H1 (cell line): ENCODE results near the gene ACP2. TPM values are rescaled to one million over a fixed set of nuclear protein-coding genes. Genes with fewer than 3 reads are reported as not detected.

Experiments used
- CTCF ChIA-PET: fragments of 300-600 bp; sonication (Branson Sonifier 250); formaldehyde crosslinking; loops from one replicate; lab custom pipeline; 2021; ENCODE audit not compliant: partially characterized antibody; lab: Charles Lee
- POLR2A ChIA-PET: fragments of 300-600 bp; sonication (Branson Sonifier 250); formaldehyde crosslinking; loops from one replicate; lab custom pipeline; 2021; ENCODE audit warnings: inconsistent platforms; ENCODE audit not compliant: partially characterized antibody; lab: Charles Lee
- DNase-seq, 2 experiments: peaks; one replicate each; pipeline versions ENCODE4 v3.0.0 to v3.0.0-alpha.2; 2010 to 2022; ENCODE audit warnings: low spot score in 2 of 2, low read depth in 1 of 2, mixed read lengths in 1 of 2
- FAIRE-seq: peaks from 2 replicates; lab custom pipeline; 2011; peaks lifted over from hg19 to GRCh38; lab: Jason Lieb, UNC
- H2AFZ ChIP-seq: 2 replicates; pipeline ENCODE4 v1.8.1; 2012; ENCODE audit warnings: low read length, inconsistent platforms
- H2AK5ac ChIP-seq: 2 replicates; pipeline ENCODE4 v1.6.1; 2013; ENCODE audit warnings: low read depth, low read length
- H2BK120ac ChIP-seq: replicated peaks from 2 replicates; pipeline ENCODE3; 2013; ENCODE audit warnings: low read depth, low read length, inconsistent platforms
- H2BK12ac ChIP-seq: 2 replicates; pipeline ENCODE4 v1.6.1; 2013; ENCODE audit warnings: low read depth, low read length
- H2BK15ac ChIP-seq: 2 replicates; pipeline ENCODE4 v1.6.1; 2013; ENCODE audit warnings: low read length
- H2BK20ac ChIP-seq: 2 replicates; pipeline ENCODE4 v1.6.1; 2013; ENCODE audit warnings: low read length
- H2BK5ac ChIP-seq: 2 replicates; pipeline ENCODE4 v1.6.1; 2013; ENCODE audit warnings: low read depth, low read length
- H3K14ac ChIP-seq: 2 replicates; pipeline ENCODE4 v1.6.1; 2013; ENCODE audit warnings: inconsistent platforms; ENCODE audit not compliant: insufficient read length
- H3K18ac ChIP-seq: 2 replicates; pipeline ENCODE4 v1.6.1; 2013; ENCODE audit warnings: low read length; ENCODE audit errors: extremely low read depth
- H3K23ac ChIP-seq: 2 replicates; pipeline ENCODE4 v1.6.1; 2013; ENCODE audit warnings: inconsistent platforms; ENCODE audit not compliant: insufficient read length
- H3K23me2 ChIP-seq: 2 replicates; pipeline ENCODE4 v1.6.1; 2013; ENCODE audit warnings: low read depth, low read length
- H3K27ac ChIP-seq: 2 replicates; pipeline ENCODE4 v1.6.1; 2011; ENCODE audit warnings: low read depth, low read length, inconsistent platforms
- H3K27me3 ChIP-seq, 4 experiments: replicated peaks in 1 of 4; 1 replicate in 1 of 4; 2 replicates in 3 of 4; pipeline versions ENCODE4 v1.6.1 to v1.8.1; 2011 to 2013; ENCODE audit warnings: low read length in 3 of 4, mild to moderate bottlenecking in 3 of 4, inconsistent platforms in 2 of 4, mixed read lengths in 2 of 4, moderate library complexity in 1 of 4; ENCODE audit not compliant: control insufficient read depth in 3 of 4, insufficient read depth in 3 of 4; ENCODE audit errors: extremely low read depth in 1 of 4
- H3K36me3 ChIP-seq, 4 experiments: 2 replicates each; pipeline versions ENCODE4 v1.6.1 to v1.8.1; 2011 to 2013; ENCODE audit warnings: mild to moderate bottlenecking in 4 of 4, low read length in 3 of 4, moderate library complexity in 2 of 4, control low read depth in 1 of 4, inconsistent platforms in 1 of 4; ENCODE audit not compliant: insufficient read depth in 4 of 4, control insufficient read depth in 2 of 4
- H3K4ac ChIP-seq: replicated peaks from 2 replicates; pipeline ENCODE3; 2013; ENCODE audit warnings: low read length, low read depth, mixed read lengths, inconsistent platforms; ENCODE audit not compliant: insufficient read length
- H3K4me1 ChIP-seq, 4 experiments: replicated peaks in 1 of 4; 1 replicate in 1 of 4; 2 replicates in 3 of 4; pipeline versions ENCODE4 v1.6.1 to v1.8.1; 2011 to 2013; ENCODE audit warnings: low read length in 3 of 4, inconsistent platforms in 2 of 4, mixed read lengths in 1 of 4; ENCODE audit not compliant: insufficient read depth in 4 of 4, control insufficient read depth in 3 of 4
- H3K4me2 ChIP-seq, 2 experiments: 2 replicates each; pipeline versions ENCODE4 v1.6.1 to v1.8.1; 2011 to 2013; ENCODE audit warnings: low read depth in 2 of 2, low read length in 2 of 2, control low read depth in 1 of 2, inconsistent platforms in 1 of 2, mild to moderate bottlenecking in 1 of 2; ENCODE audit not compliant: insufficient read depth in 1 of 2
- H3K4me3 ChIP-seq, 4 experiments: fragments of 200-600, 300-600 bp in 1 of 4; sonication (generic), shearing (Covaris generic), sonication (Bioruptor Twin) in 1 of 4; 2 replicates each; pipeline versions ENCODE4 v1.5.1 to v1.8.1; 2011 to 2016; ENCODE audit warnings: low read length in 4 of 4, low read depth in 3 of 4, control low read depth in 2 of 4, inconsistent platforms in 2 of 4, mild to moderate bottlenecking in 2 of 4, mixed read lengths in 1 of 4, moderate library complexity in 1 of 4; ENCODE audit not compliant: insufficient read depth in 2 of 4; ENCODE audit errors: extremely low read depth in 1 of 4
- H3K56ac ChIP-seq: replicated peaks from 2 replicates; pipeline ENCODE3; 2013; ENCODE audit warnings: low read depth, mild to moderate bottlenecking, mixed read lengths, low read length, inconsistent platforms; ENCODE audit not compliant: insufficient read length
- H3K79me1 ChIP-seq: 2 replicates; pipeline ENCODE4 v1.6.1; 2013; ENCODE audit warnings: low read depth, low read length, control low read depth
- H3K79me2 ChIP-seq, 2 experiments: 2 replicates each; pipeline versions ENCODE4 v1.6.1 to v1.8.1; 2012 to 2013; ENCODE audit warnings: low read length in 2 of 2, mild to moderate bottlenecking in 2 of 2, inconsistent platforms in 1 of 2; ENCODE audit not compliant: insufficient read depth in 2 of 2, control insufficient read depth in 1 of 2
- H3K9ac ChIP-seq, 4 experiments: replicated peaks in 1 of 4; 1 replicate in 1 of 4; 2 replicates in 3 of 4; pipeline versions ENCODE4 v1.6.1 to v1.8.1; 2011 to 2013; ENCODE audit warnings: low read depth in 3 of 4, low read length in 3 of 4, control low read depth in 2 of 4, mild to moderate bottlenecking in 2 of 4, moderate library complexity in 2 of 4, inconsistent platforms in 1 of 4; ENCODE audit errors: extremely low read depth in 1 of 4
- H3K9me3 ChIP-seq, 2 experiments: 2 replicates each; pipeline versions ENCODE4 v1.6.1 to v1.8.1; 2012 to 2013; ENCODE audit warnings: mild to moderate bottlenecking in 2 of 2, moderate library complexity in 2 of 2, control low read depth in 1 of 2, inconsistent platforms in 1 of 2, low read depth in 1 of 2, low read length in 1 of 2, mixed read lengths in 1 of 2; ENCODE audit not compliant: insufficient read depth in 2 of 2
- H4K20me1 ChIP-seq, 2 experiments: replicated peaks in 1 of 2; 2 replicates each; pipeline versions ENCODE3 to v1.8.1; 2011 to 2013; ENCODE audit warnings: inconsistent platforms in 2 of 2, low read length in 2 of 2, mild to moderate bottlenecking in 1 of 2; ENCODE audit not compliant: insufficient read depth in 2 of 2, control insufficient read depth in 1 of 2
- H4K5ac ChIP-seq: 2 replicates; pipeline ENCODE4 v1.6.1; 2013; ENCODE audit warnings: low read length, low read depth, mixed read lengths, inconsistent platforms; ENCODE audit not compliant: insufficient read length
- H4K8ac ChIP-seq: 2 replicates; pipeline ENCODE4 v1.8.0; 2013; ENCODE audit warnings: mild to moderate bottlenecking, moderate library complexity, low read length, inconsistent platforms; ENCODE audit not compliant: insufficient read depth; ENCODE audit errors: extremely low read depth
- H4K91ac ChIP-seq: replicated peaks from 2 replicates; pipeline ENCODE3; 2013; ENCODE audit warnings: low read length, mixed read lengths, inconsistent platforms; ENCODE audit not compliant: insufficient read length
- GABPA ChIP-seq: IDR thresholded peaks from 2 replicates; pipeline ENCODE4 v1.6.1; 2011; ENCODE audit warnings: mild to moderate bottlenecking, low read length, moderate library complexity, borderline replicate concordance; ENCODE audit not compliant: insufficient read depth
- MAFK ChIP-seq: IDR thresholded peaks from 2 replicates; pipeline ENCODE4 v1.6.1; 2012; ENCODE audit warnings: low read depth, mild to moderate bottlenecking, improper control_type of control experiment, low read length
- NRF1 ChIP-seq: IDR thresholded peaks from 2 replicates; pipeline ENCODE4 v1.6.1; 2011; ENCODE audit warnings: mild to moderate bottlenecking, low read depth, low read length, improper control_type of control experiment
- SP1 ChIP-seq: IDR thresholded peaks from 2 replicates; pipeline ENCODE4 v1.6.1; 2011; ENCODE audit warnings: low read depth, low read length
- TAF1 ChIP-seq: IDR thresholded peaks from 2 replicates; pipeline ENCODE4 v1.6.1; 2011; ENCODE audit warnings: mild to moderate bottlenecking, low read depth, low read length
- TAF7 ChIP-seq: optimal IDR thresholded peaks from 2 replicates; pipeline ENCODE3; 2011; ENCODE audit warnings: low read depth, mild to moderate bottlenecking, inconsistent platforms, low read length, moderate library complexity, borderline replicate concordance
- WGBS, 2 experiments: shearing (Covaris generic) in 1 of 2; methylation state at CpG; one replicate each; pipeline versions ENCODE4 v1.1.6 to v1.1.7; 2013 to 2015; ENCODE audit warnings: low lambda C conversion rate in 2 of 2, mixed read lengths in 2 of 2, inconsistent platforms in 1 of 2, low coverage in 1 of 2, missing lambda C conversion rate in 1 of 2; ENCODE audit not compliant: insufficient replicate concordance in 2 of 2, insufficient coverage in 1 of 2, insufficient read length in 1 of 2; ENCODE audit errors: extremely low coverage in 1 of 2, missing lambda C conversion rate in 1 of 2; 5-methylcytosine and 5-hydroxymethylcytosine counted together
- polyA plus RNA-seq, 7 experiments: library from polyadenylated mRNA; depleted of rRNA in 3 of 7; stranded (reverse) in 5 of 7; unstranded in 2 of 7; fragments of >200 nt in 5 of 7; fragments of 200-250 nt in 2 of 7; gene quantifications; 1 replicate in 5 of 7; 2 replicates in 1 of 7; 4 replicates in 1 of 7; pipeline versions ENCODE4 v1.2.1 to v1.2.3, GENCODE V29; 2011 to 2013; ENCODE audit warnings: missing spikeins in 2 of 7, mixed read lengths in 2 of 7
- total RNA-seq: library from RNA; stranded (reverse); fragmentation: NEBNext Ultra II Directional; extraction: Animal tissue kit (Norgen Biotek cat#: 25700); gene quantifications from 2 replicates; pipeline ENCODE4 v1.2.1, GENCODE V29; 2021

Gene ACP2
- total and polyA plus RNA-seq, 2 of the 8 experiments (the other 6 are each of a cell fraction or from before 2014, with no cell fraction given), result 17.8 to 19.8 TPM

- no peak for TF ChIP-seq SP1
- no peak for TF ChIP-seq NRF1
- TF ChIP-seq TAF1, result no peak
- TF ChIP-seq TAF7, result no peak
- no peak for TF ChIP-seq GABPA
- TF ChIP-seq MAFK, result no peak
- TF ChIP-seq, all 59 proteins: peak for 0
- WGBS, 2 experiments, result 92% methylated on average over 4 of the region's 4 CpGs; no CpG with 5 or more reads in 1 of the 2 experiments
- Histone ChIP-seq H2BK5ac (no peak overlapping the region), H3K56ac (no peak overlapping the region), H2AFZ (no peak overlapping the region), H2BK20ac (no peak overlapping the region), H3K4me1 (peaks cover 8 to 18% (median 13%) of the 10 kb centered on the region in 4 experiments), H2AK5ac (no peak overlapping the region), H4K91ac (no peak overlapping the region), H2BK15ac (no peak overlapping the region), H3K27ac (no peak overlapping the region), H3K4me3 (no peak overlapping the region), H2BK12ac (no peak overlapping the region), H3K4ac (no peak overlapping the region), H3K36me3 (no peaks in the 10 kb centered on the region; a peak in 1 of 8 replicates), H3K23ac (no peak overlapping the region), H3K4me2 (no peak overlapping the region), H3K79me2 (no peaks in the 10 kb centered on the region), H3K27me3 (no peaks in the 10 kb centered on the region), H3K23me2 (peaks cover 5% of the 10 kb centered on the region; the same call in 1 of the 2 replicates), H3K9ac (no peak overlapping the region), H3K18ac (no peak overlapping the region), H3K79me1 (no peaks in the 10 kb centered on the region), H3K9me3 (no peaks in the 10 kb centered on the region), H4K5ac (no peak overlapping the region), H4K20me1 (no peaks in the 10 kb centered on the region), H4K8ac (no peak overlapping the region), H2BK120ac (no peak overlapping the region), H3K14ac (no peak overlapping the region)
- ChIA-PET CTCF (interaction anchor here (1.2 to 1.9 kb wide), 10 partner anchors 9 to 86 kb away, joined by 3 to 9 read pairs (median 5); no protein-coding TSS in a partner anchor), POLR2A (interaction anchor here (0.7 to 2.1 kb wide), 6 partner anchors 17 to 104 kb away, joined by 3 to 12 read pairs (median 4); partner anchors contain the start of genes ACP2, DDB2 and MYBPC3)
- FAIRE-seq (no peak), DNase-seq (no peak)
These were observed 15.9 kb upstream of the ACP2 start for GRCh38 chr11:47264521-47264920.
